K562 (cell line): ENCODE results near the gene CNTD1. TPM values are rescaled to one million over a fixed set of nuclear protein-coding genes. Genes with fewer than 3 reads are reported as not detected.

Experiments
- ATAC-seq: fragments of 200-7000 bp; cut with Tn5 transposase; 3 replicates; pipeline ENCODE4 v1.9.1; 2020; ENCODE audit warnings: moderate library complexity
- BruUV-seq: library from RNA; stranded (reverse); fragments of 400-500 nt; replicated peaks from 2 replicates; lab custom pipeline; 2021; lab: Mats Ljungman, UMichigan
- CTCF ChIA-PET: fragments of 300-600 bp; formaldehyde crosslinking; extraction: SDS; loops from one replicate; lab custom pipeline; 2021; ENCODE audit warnings: low intra/inter-chr PET ratio; lab: Yijun Ruan, JAX
- POLR2A ChIA-PET: fragments of 300-600, 350-650 bp; sonication (Branson Sonifier 250); formaldehyde crosslinking; extraction: SDS; loops from one replicate; lab custom pipeline; 2021; ENCODE audit warnings: antibody characterized with exemption, inconsistent platforms; lab: Yijun Ruan, JAX
- DNase-seq, 4 experiments: peaks; one replicate each; pipeline versions ENCODE4 v3.0.0 to v3.0.0-alpha.2; 2011 to 2018; ENCODE audit warnings: low spot score in 3 of 4, mixed read lengths in 3 of 4; ENCODE audit errors: extremely low read depth in 1 of 4
- FAIRE-seq: peaks from 2 replicates; lab custom pipeline; 2011; peaks lifted over from hg19 to GRCh38; lab: Jason Lieb, UNC
- H2AFZ ChIP-seq: 2 replicates; pipeline ENCODE4 v1.6.0; 2011; ENCODE audit warnings: low read depth, low read length, control low read depth, inconsistent platforms
- H3K27ac ChIP-seq: fragments of 200-600 bp; 3 replicates; pipeline ENCODE4 v1.8.0; 2011; ENCODE audit warnings: low read depth, mild to moderate bottlenecking, control low read depth, inconsistent platforms, low read length, moderate library complexity, mixed read lengths; ENCODE audit errors: extremely low read depth
- H3K27me3 ChIP-seq, 2 experiments: fragments of 300-600 bp in 1 of 2; 2 replicates in 1 of 2; 3 replicates in 1 of 2; pipeline versions ENCODE4 v1.6.0 to v1.8.0; 2011; ENCODE audit warnings: inconsistent platforms in 2 of 2, low read length in 2 of 2, mild to moderate bottlenecking in 1 of 2, mixed read lengths in 1 of 2, moderate library complexity in 1 of 2; ENCODE audit not compliant: control insufficient read depth in 2 of 2, insufficient read depth in 2 of 2
- H3K36me3 ChIP-seq: fragments of 300-600 bp; 3 replicates; pipeline ENCODE4 v1.8.0; 2011; ENCODE audit warnings: mild to moderate bottlenecking, low read length, inconsistent platforms; ENCODE audit not compliant: control insufficient read depth, insufficient read depth
- H3K4me1 ChIP-seq, 2 experiments: fragments of 200-600 bp in 1 of 2; replicated peaks in 1 of 2; 2 replicates in 1 of 2; 3 replicates in 1 of 2; pipeline versions ENCODE4 v1.5.1 to v1.8.0; 2011; ENCODE audit warnings: inconsistent platforms in 2 of 2, low read length in 2 of 2, mild to moderate bottlenecking in 1 of 2, mixed read lengths in 1 of 2, moderate library complexity in 1 of 2; ENCODE audit not compliant: control insufficient read depth in 2 of 2, insufficient read depth in 2 of 2
- H3K4me2 ChIP-seq: 2 replicates; pipeline ENCODE4 v1.6.1; 2011; ENCODE audit warnings: low read length, control low read depth, inconsistent platforms, mixed read lengths; ENCODE audit not compliant: insufficient read depth
- H3K4me3 ChIP-seq: fragments of 200-600 bp; sonication (generic), shearing (Covaris generic); 2 replicates; pipeline ENCODE4 v1.5.1; 2016; ENCODE audit warnings: control low read depth, inconsistent platforms
- H3K79me2 ChIP-seq: fragments of 200-600 bp; 3 replicates; pipeline ENCODE4 v1.8.0; 2011; ENCODE audit warnings: low read length, inconsistent platforms; ENCODE audit not compliant: control insufficient read depth, insufficient read depth
- H3K9ac ChIP-seq, 2 experiments: 2 replicates each; pipeline versions ENCODE4 v1.6.0 to v1.6.1; 2011; ENCODE audit warnings: low read depth in 2 of 2, low read length in 2 of 2, control low read depth in 1 of 2, inconsistent platforms in 1 of 2, mild to moderate bottlenecking in 1 of 2, mixed read lengths in 1 of 2; ENCODE audit not compliant: insufficient read depth in 1 of 2
- H3K9me1 ChIP-seq: one replicate; pipeline ENCODE4 v1.6.0; 2011; ENCODE audit warnings: inconsistent platforms, mild to moderate bottlenecking, low read length, moderate library complexity; ENCODE audit not compliant: control insufficient read depth, insufficient read depth
- H3K9me3 ChIP-seq: replicated peaks from 2 replicates; pipeline ENCODE4 v1.5.1; 2011; ENCODE audit warnings: low read depth, low read length, inconsistent platforms; ENCODE audit not compliant: control insufficient read depth, insufficient read depth
- H4K20me1 ChIP-seq: replicated peaks from 2 replicates; pipeline ENCODE4 v1.6.1; 2011; ENCODE audit warnings: low read length, inconsistent platforms, mixed read lengths; ENCODE audit not compliant: control insufficient read depth, insufficient read depth
- MAFG ChIP-seq: fragments of 450-650 bp; conservative IDR thresholded peaks from 2 replicates; pipeline ENCODE4 v1.6.1; 2016; ENCODE audit warnings: missing genetic modification characterization, missing compliant biosample characterization
- ZNF79 ChIP-seq: fragments of 250-450 bp; sonication (Bioruptor Pico); IDR thresholded peaks from 2 replicates; pipeline ENCODE4 v1.4.0; 2020; ENCODE audit warnings: low read depth, mild to moderate bottlenecking, moderate library complexity
- ZNF830 ChIP-seq: fragments of 250-450 bp; sonication (Bioruptor Pico); IDR thresholded peaks from 2 replicates; pipeline ENCODE4 v1.5.0; 2021; ENCODE audit warnings: mild to moderate bottlenecking
- WGBS: fragments of 100-300 bp; shearing (Covaris generic); methylation state at CpG from one replicate; pipeline ENCODE4 v1.1.6; 2016; ENCODE audit warnings: low coverage, mixed read lengths; ENCODE audit not compliant: insufficient coverage; ENCODE audit errors: missing lambda C conversion rate; 5-methylcytosine and 5-hydroxymethylcytosine counted together
- in situ Hi-C: fragments of 300-500 bp; cut with MboI; formaldehyde crosslinking; loops from 4 replicates; pipeline ENCODE4 v1.15.0; 2018; ENCODE audit warnings: inconsistent platforms, mixed read lengths
- intact Hi-C: fragments of 100-400 bp; cut with micrococcal nuclease; formaldehyde crosslinking; loops from 2 replicates; pipeline ENCODE4 v1.14.2; 2022
- polyA plus RNA-seq, 8 experiments: library from polyadenylated mRNA; depleted of rRNA in 4 of 8; stranded (reverse) in 5 of 8; unstranded in 3 of 8; fragments of >200 nt; fragmentation: Nextera tagmentation in 2 of 8; fragmentation: Illumina TruSeq in 1 of 8; extraction: Ambion mirVana in 2 of 8; extraction: Trizol in 1 of 8; gene quantifications; 2 replicates each; pipeline versions ENCODE4 v1.2.1 to v1.2.3, GENCODE V29; 2011 to 2014; ENCODE audit warnings: inconsistent platforms in 1 of 8, missing spikeins in 1 of 8
- total RNA-seq, 7 experiments: library from RNA; depleted of rRNA in 6 of 7; stranded (reverse); fragments of >200 nt in 6 of 7; fragmentation: Illumina TruSeq in 2 of 7; extraction: Trizol in 2 of 7; gene quantifications; 2 replicates each; pipeline versions ENCODE4 v1.2.1 to v1.2.3, GENCODE V29; 2011 to 2021; ENCODE audit warnings: low replicate concordance in 1 of 7
- TF ChIP-seq, protein P1 (sequence below), 2 experiments: fragments of 450-650 bp; formaldehyde crosslinking in 1 of 2; IDR thresholded peaks; 2 replicates each; pipeline versions ENCODE4 v1.4.0 to v1.6.1; 2014 to 2020; ENCODE audit warnings: mild to moderate bottlenecking in 2 of 2, borderline replicate concordance in 1 of 2, low read depth in 1 of 2
- TF ChIP-seq, protein P2 (sequence below): fragments of 450-650 bp; formaldehyde crosslinking; IDR thresholded peaks from 2 replicates; pipeline ENCODE4 v1.4.0; 2022; ENCODE audit warnings: mild to moderate bottlenecking, moderate library complexity
- TF ChIP-seq, protein P3 (sequence below), 2 experiments: fragments of 450-650 bp in 1 of 2; sonication (generic) in 1 of 2; formaldehyde crosslinking in 1 of 2; IDR thresholded peaks in 1 of 2; conservative IDR thresholded peaks in 1 of 2; 2 replicates each; pipeline versions ENCODE4 v1.6.1 to v1.8.1; 2016 to 2023; ENCODE audit warnings: mild to moderate bottlenecking in 2 of 2, moderate library complexity in 2 of 2, inconsistent platforms in 1 of 2, missing genetic modification reagents in 1 of 2
- TF ChIP-seq, protein P4 (sequence below): fragments of 250-450 bp; sonication (Bioruptor Pico); IDR thresholded peaks from 2 replicates; pipeline ENCODE4 v1.6.1; 2021; ENCODE audit warnings: mild to moderate bottlenecking
- TF ChIP-seq, protein P5 (sequence below): sonication (generic); formaldehyde crosslinking; IDR thresholded peaks from 2 replicates; pipeline ENCODE4 v1.8.1; 2022; ENCODE audit warnings: missing genetic modification reagents

CNTD1 gene
- total and polyA plus RNA-seq, 9 of the 15 experiments (the other 6 are each of a cell fraction or from before 2014, with no cell fraction given) = 0.12 to 0.86 (median 0.41) TPM; not detected in 1

DNA sequence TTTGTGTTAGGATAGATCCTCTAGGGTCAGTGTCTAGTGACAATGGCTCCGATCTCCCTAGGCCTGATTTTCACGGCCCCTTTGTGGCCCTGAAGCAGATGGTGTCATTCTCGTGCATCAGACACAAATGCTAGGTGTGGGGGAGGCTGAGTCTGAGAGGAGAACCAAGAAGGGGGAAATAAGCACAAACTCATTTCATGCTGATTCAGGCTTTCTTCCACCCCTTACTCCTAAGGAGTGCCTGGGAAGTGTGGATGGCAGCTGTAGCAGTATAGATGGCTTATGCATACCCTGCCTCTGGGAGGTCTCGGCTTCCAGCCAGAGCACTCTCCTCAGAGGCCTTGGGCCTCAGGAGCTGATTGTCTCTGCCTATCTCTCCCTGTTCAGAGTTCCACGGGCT lies 20.1 kb upstream of the CNTD1 start:
- H3K4me2 ChIP-seq = no peak overlapping the region
- H3K4me3 ChIP-seq = no peak overlapping the region
- ATAC-seq (no peak), DNase-seq (peak in 1 of 4 experiments; percentile 49), FAIRE-seq (no peak)
- intact Hi-C loops (no loop called here), in situ Hi-C loops (no loop called here)
- no peaks in the 10 kb centered on the region for H4K20me1 ChIP-seq
- H3K27me3 ChIP-seq = no peaks in the 10 kb centered on the region
- BruUV-seq = no TSS peak
- H3K9ac ChIP-seq = peak overlapping the region; percentile 82 to 98; a peak in 3 of 4 replicates
- H3K79me2 ChIP-seq = peaks cover 50% of the 10 kb centered on the region
- POLR2A ChIA-PET = interaction anchor here (0.6 to 1.5 kb wide), 5 partner anchors 8 to 350 kb away, joined by 3 to 6 read pairs (median 3); no protein-coding TSS in a partner anchor
- H3K4me1 ChIP-seq = peaks cover 61 to 68% of the 10 kb centered on the region in 2 experiments
- no peaks in the 10 kb centered on the region for H3K9me1 ChIP-seq
- peaks cover 61% of the 10 kb centered on the region for H3K36me3 ChIP-seq
- no peaks in the 10 kb centered on the region for H3K9me3 ChIP-seq
- CTCF ChIA-PET = no interaction called here
- 44% methylated on average over 5 of the region's 5 CpGs for WGBS
- H2AFZ ChIP-seq = no peak overlapping the region
- peak overlapping the region; percentile 85 for H3K27ac ChIP-seq
- TF ChIP-seq ZNF79 (CRISPR knock-in tag) (no peak), ZNF830 (no peak), MAFG (tag) (peak; percentile 57)
- TF ChIP-seq, protein P1, sequence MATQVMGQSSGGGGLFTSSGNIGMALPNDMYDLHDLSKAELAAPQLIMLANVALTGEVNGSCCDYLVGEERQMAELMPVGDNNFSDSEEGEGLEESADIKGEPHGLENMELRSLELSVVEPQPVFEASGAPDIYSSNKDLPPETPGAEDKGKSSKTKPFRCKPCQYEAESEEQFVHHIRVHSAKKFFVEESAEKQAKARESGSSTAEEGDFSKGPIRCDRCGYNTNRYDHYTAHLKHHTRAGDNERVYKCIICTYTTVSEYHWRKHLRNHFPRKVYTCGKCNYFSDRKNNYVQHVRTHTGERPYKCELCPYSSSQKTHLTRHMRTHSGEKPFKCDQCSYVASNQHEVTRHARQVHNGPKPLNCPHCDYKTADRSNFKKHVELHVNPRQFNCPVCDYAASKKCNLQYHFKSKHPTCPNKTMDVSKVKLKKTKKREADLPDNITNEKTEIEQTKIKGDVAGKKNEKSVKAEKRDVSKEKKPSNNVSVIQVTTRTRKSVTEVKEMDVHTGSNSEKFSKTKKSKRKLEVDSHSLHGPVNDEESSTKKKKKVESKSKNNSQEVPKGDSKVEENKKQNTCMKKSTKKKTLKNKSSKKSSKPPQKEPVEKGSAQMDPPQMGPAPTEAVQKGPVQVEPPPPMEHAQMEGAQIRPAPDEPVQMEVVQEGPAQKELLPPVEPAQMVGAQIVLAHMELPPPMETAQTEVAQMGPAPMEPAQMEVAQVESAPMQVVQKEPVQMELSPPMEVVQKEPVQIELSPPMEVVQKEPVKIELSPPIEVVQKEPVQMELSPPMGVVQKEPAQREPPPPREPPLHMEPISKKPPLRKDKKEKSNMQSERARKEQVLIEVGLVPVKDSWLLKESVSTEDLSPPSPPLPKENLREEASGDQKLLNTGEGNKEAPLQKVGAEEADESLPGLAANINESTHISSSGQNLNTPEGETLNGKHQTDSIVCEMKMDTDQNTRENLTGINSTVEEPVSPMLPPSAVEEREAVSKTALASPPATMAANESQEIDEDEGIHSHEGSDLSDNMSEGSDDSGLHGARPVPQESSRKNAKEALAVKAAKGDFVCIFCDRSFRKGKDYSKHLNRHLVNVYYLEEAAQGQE (IDR thresholded peaks at IDR 0.05; ENCODE audit: borderline replicate concordance) = no peak
- TF ChIP-seq, protein P1 (CRISPR knock-in tag; IDR thresholded peaks at IDR 0.05; ENCODE audit: low read depth) = no peak
- TF ChIP-seq, protein P2, sequence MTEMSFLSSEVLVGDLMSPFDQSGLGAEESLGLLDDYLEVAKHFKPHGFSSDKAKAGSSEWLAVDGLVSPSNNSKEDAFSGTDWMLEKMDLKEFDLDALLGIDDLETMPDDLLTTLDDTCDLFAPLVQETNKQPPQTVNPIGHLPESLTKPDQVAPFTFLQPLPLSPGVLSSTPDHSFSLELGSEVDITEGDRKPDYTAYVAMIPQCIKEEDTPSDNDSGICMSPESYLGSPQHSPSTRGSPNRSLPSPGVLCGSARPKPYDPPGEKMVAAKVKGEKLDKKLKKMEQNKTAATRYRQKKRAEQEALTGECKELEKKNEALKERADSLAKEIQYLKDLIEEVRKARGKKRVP = no peak
- TF ChIP-seq, protein P3, sequence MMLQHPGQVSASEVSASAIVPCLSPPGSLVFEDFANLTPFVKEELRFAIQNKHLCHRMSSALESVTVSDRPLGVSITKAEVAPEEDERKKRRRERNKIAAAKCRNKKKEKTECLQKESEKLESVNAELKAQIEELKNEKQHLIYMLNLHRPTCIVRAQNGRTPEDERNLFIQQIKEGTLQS (IDR thresholded peaks at IDR 0.05) = no peak
- TF ChIP-seq, protein P3 (CRISPR knock-in tag; conservative IDR thresholded peaks at IDR 0.05) = no peak
- TF ChIP-seq, protein P4, sequence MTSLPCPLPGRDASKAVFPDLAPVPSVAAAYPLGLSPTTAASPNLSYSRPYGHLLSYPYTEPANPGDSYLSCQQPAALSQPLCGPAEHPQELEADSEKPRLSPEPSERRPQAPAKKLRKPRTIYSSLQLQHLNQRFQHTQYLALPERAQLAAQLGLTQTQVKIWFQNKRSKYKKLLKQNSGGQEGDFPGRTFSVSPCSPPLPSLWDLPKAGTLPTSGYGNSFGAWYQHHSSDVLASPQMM (CRISPR knock-in tag) = no peak
- TF ChIP-seq, protein P5, sequence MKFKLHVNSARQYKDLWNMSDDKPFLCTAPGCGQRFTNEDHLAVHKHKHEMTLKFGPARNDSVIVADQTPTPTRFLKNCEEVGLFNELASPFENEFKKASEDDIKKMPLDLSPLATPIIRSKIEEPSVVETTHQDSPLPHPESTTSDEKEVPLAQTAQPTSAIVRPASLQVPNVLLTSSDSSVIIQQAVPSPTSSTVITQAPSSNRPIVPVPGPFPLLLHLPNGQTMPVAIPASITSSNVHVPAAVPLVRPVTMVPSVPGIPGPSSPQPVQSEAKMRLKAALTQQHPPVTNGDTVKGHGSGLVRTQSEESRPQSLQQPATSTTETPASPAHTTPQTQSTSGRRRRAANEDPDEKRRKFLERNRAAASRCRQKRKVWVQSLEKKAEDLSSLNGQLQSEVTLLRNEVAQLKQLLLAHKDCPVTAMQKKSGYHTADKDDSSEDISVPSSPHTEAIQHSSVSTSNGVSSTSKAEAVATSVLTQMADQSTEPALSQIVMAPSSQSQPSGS = no peak
